GM19239 (cell line): ENCODE results near the gene ETV7.
A peak's percentile ranks its signal among the peaks of the same experiment; 100 is the strongest.

Experiments used
- DNase-seq: peaks from one replicate; pipeline ENCODE4 v3.0.0; 2011; ENCODE audit warnings: low spot score; ENCODE audit not compliant: insufficient read length
- FAIRE-seq: peaks from 2 replicates; lab custom pipeline; 2011; peaks lifted over from hg19 to GRCh38; lab: Jason Lieb, UNC

The ETV7 gene

DNA sequence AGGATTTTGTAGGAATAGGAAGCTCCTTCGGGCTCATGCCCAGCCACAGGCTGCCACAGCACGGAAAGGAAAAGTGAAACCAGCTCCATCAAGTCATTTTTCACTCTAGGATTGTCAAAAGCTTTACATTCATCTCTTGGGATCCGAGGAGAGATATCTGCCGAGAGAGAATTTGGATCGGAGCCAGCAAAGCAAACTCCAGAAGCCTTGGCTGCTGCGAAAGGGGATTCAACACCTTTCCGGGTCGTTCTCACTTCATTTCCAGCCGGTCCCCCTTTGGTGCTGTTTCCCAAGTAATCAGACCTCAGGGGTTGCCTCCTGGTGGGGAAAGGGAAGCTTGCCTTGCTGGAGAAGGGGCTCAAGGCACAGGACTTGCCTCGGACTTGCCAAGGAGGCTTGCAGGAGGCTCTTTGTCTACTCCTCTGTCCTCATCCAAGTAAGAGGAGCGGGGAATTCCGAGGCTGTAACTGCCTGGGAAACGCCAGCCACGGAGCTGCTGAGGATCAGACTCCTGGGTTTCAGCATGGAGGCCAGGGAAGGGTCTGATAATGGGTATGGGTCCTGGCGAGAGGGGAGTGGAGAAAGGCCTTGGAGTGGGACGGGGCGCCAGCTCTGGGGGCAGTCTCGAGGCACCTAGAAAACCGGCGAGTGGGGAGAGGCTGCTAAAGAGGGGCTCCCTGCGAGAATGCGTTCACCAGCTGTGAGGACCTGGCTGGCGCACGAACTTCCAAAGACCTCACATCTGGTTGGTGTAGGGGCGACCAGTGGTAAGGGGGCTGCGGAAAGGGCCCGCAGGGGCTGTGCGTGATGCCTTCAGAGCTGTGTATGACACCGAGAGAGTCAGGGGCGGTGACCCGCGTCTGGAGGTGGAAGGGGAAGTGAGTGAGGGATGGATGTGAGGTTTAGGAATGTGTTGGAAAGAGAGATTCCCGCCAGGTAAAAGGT lies 702 bp downstream of the ETV7 start:
- DNase-seq (no peak), FAIRE-seq (peak; percentile 8)

- DNase-seq (no peak), FAIRE-seq (no peak)
These were observed 3.4 kb downstream of the ETV7 start for GRCh38 chr6:36384095-36384494.

- FAIRE-seq (no peak), DNase-seq (no peak)
These were observed 3.9 kb downstream of the ETV7 start for GRCh38 chr6:36383606-36384005.

DNA sequence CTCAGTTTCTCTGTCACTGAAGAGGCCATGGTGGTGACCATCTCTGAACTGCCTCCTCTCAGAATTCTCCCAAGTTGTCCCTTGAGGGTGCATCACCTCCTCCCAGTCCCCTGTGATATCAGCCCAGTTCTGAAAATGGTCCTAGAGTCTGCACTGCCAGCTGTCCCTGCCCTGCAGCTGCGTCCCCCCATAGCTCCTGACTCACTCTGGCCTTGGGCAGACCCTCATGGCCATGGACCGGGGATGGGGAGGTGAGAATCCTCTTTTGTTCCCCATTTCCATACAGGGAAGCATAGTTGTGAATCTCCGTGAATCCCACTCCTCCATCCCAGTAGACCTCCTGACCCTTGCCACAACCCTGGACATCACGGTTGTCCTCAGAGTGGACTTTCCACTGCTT lies 4.5 kb downstream of the ETV7 start:
- FAIRE-seq: no peak
- DNase-seq: no peak

DNA sequence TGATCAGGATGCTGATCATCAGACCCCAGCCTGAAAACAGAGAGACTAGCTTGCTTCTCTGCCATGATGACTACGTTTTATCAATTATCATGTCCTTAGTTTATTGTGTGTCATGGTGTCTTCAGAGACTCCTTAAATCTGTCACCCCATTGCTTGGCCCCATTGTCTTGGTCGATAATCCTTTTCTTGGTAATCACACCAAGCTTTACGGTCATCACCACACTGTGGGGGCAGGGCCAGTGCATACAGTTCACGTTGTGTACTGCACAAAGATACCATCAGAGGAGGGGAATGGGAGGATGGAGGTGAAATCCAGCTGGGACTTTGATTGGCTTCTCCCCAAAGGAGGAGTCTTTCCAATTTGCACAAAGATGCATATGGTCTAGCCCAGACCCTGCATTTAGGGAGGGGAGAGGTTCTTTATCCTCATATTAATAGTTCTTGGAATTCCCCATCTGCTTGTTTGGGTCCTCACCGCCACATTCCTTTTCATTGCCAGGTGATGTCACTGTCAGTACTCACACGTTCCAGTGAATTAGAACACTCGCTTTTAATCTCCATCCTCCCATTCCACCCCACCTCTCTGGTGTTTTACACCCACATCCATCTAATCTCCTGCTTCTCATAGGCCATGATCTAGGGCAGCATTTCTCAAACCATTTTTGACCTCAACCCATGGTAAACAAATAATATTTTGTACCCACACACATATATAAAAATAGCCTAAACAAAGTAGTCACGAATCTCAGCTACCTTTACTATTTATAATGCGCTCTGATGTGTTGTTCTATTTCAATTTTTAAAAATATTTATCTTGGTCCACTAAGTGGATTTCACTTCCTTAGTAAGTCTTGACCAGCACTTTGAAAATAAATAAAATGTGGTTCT lies 5.7 kb downstream of the ETV7 start:
- DNase-seq (no peak), FAIRE-seq (no peak)

- no peak for DNase-seq
These were observed 7.3 kb downstream of the ETV7 start for GRCh38 chr6:36380166-36380565.

GRCh38 chr6:36378936-36379335 lies 8.5 kb downstream of the ETV7 start:
- DNase-seq: no peak
- no peak for FAIRE-seq

More at GRCh38 chr6:36380166-36380565, 7.3 kb downstream of the ETV7 start:
- FAIRE-seq: no peak

- no peak for DNase-seq
- FAIRE-seq: no peak
These were observed 9.1 kb downstream of the ETV7 start for GRCh38 chr6:36378243-36378920.

DNA sequence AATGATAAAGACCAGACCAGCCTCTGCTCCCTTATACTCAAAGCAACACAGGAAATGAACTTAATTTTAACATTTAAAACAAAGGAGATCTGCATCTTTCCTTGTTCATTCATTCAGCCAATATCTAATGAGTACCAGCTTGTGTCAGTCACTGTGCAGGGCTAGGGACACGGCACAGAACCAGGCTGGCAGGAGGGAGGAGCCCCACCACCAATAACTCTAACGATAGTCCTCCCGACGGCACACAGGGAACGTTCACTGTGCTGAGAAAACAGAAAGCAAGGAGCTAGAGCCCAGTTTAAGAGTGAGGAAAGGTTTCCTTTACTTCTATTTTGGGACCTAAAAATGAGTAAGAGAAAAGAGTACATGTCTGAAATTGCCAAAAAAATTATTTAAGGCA lies 9.9 kb downstream of the ETV7 start:
- no peak for DNase-seq
- FAIRE-seq: no peak

DNA sequence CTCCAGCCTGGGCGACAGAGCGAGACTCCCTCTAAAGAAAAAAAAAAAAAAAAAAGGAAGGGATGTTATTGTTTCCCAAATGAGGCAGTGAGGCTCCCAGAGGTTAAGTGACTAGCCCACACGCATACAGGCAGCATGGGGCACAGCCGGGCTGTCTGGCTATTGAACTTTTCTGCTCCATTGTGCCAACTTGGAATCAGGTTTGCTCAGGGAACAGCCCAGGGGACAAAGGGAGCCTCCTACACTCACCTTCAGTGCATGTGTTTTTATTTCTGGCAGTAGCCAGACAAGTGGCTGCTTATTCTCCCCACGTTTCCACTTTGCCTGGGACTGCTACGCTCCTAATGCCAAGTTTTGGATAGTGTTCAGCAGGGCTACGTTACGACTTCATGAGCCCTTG lies 10.7 kb downstream of the ETV7 start:
- DNase-seq (no peak), FAIRE-seq (no peak)

DNA sequence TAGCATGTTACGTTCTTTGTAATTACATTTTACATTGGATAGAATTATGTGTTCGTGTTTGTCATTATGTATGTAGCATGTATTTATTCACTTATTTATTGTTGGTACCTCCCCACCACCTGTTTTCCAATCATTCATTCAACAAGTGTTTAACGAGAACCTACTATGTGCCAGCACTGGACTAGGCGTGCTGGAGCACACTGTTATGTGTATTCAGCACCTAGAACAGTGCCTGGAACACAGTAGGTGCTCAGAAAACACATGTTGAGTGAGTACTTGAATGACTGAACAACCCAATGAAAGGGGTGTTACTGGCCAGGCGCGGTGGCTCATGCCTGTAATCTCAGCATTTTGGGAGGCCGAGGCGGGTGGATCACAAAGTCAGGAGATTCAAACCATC lies 11.3 kb downstream of the ETV7 start:
- FAIRE-seq (no peak), DNase-seq (no peak)

GRCh38 chr6:36375644-36376155 lies 11.8 kb downstream of the ETV7 start:
- no peak for FAIRE-seq

DNA sequence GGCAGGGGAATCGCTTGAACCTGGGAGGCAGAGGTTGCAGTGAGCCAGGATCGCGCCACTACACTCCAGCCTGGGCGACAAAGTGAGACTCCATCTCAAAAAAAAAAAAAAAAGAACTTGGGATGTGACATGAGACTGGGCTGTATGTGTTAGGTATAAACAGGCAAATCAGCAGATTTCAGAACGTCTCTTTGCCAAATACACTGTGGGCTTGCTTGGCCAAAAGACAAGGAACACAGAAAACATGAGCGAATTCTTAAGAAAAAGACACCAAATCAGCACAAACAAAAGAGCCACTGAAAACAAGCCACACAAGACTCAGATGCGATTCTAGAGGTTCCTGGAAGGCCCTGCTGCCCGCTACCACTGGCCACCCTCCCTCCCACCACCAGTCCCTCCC lies 12.5 kb downstream of the ETV7 start:
- no peak for DNase-seq
- no peak for FAIRE-seq

More at GRCh38 chr6:36375644-36376155, 11.8 kb downstream of the ETV7 start:
- no peak for DNase-seq

DNA sequence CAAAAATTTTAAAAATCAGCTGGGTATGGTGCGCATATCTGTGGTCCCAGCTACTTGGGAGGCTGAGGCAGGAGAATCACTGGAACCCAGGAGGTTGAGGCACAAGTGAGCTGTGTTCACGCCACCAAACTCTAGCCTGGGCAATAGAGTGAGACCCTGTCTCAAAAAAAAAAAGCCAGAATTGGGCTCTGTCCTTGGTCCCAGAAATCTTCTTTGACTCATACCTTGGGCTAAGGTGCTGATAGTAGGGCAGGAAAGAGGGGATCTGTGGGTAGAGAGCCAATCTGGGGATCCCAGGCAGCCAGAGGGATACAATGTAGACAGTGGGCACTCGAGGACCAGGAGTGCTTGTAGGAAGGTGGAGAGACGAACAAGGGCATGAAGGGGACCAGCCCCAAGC lies 13.3 kb downstream of the ETV7 start:
- no peak for FAIRE-seq
- no peak for DNase-seq

- FAIRE-seq (no peak), DNase-seq (no peak)
These were observed 14.0 kb downstream of the ETV7 start for GRCh38 chr6:36373368-36374019.

DNA sequence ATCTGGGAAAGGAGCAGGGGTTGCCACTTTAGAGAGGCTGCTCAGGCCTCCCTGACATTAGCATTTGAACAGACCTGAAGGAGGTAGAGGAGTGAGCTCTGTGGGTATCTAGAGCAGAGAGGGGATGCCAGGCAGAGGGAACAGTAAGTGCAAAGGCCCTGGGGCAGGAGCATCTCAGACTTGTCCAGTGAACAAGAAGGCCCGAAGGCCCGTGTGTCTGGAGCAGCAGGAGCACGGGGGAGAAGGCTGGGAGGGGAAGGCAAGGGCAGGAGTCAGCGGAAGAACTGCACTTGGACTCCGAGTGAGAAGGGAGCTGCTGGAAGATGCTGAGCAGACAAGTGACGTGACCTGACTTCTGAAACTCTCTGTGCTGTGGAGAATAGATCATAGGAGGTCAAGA lies 15.4 kb downstream of the ETV7 start:
- DNase-seq (no peak), FAIRE-seq (no peak)

- DNase-seq: no peak
- FAIRE-seq: no peak
These were observed 16.3 kb downstream of the ETV7 start for GRCh38 chr6:36371211-36371610.

- FAIRE-seq (no peak), DNase-seq (no peak)
These were observed 16.8 kb downstream of the ETV7 start for GRCh38 chr6:36370638-36371037.

DNA sequence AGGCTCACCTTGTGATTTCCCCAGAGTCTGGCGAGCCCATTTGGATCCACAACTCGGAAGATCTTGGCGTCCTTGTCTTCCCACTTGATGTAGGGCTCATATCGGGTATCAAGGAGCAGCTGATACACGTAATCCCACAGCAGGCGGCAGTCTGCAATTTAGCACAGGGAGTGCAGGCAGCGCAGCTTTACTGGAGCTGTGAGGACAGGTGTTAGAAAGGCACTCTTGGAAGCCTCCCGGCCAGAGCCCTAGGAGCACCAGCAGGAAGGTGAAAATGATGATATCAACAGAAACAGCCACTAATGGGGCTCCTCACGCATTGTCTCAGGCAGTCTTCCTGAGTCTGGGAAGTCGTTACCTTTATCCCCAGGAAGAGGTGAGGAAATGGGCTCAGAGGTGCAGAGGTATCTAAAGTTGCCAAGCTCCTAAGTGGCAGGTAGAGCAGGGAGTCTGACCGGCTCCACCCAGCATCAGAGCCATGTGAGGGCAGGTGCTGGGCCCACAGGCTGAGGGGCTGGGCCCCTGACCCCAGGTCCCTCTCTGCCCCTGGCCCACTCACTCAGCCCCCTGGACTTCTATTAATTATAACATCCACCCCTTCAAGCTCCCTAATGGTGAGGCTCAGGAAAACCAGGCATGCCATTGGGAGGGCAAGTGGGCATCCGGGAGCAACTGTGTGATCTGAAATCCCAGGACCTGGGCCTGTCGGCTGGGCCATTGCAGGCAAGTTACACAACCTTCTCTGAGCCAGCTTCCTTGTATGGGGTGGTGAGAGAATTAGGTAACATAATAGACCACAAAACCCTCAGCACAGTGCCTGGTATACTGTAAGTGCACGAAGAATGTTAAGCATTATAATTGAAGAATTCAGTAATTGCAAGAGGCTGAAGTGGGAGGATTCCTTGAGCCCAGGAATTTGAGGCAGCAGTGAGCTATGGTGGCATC lies 18.3 kb downstream of the ETV7 start:
- DNase-seq (no peak), FAIRE-seq (no peak)
